ENCODE data around the gene RNF217. TPM values are rescaled to one million over a fixed set of nuclear protein-coding genes. Genes with fewer than 3 reads are reported as not detected.

The RNF217 gene
- total RNA-seq, 1 donor from 2014 or later: 50.7 TPM

- no peak for TF ChIP-seq CTCF (IDR thresholded peaks at IDR 0.05; ENCODE audit: unreplicated experiment)
- no peaks in the 10 kb centered on the region for H3K9me3 Mint-ChIP-seq (ENCODE audit: unreplicated experiment)
Measured at GRCh38 chr6:125019281-125019680, 57.0 kb downstream of the RNF217 start.

GRCh38 chr6:125019918-125020317 lies 57.7 kb downstream of the RNF217 start:
- Mint-ChIP-seq H3K4me1 (ENCODE audit: unreplicated experiment) (no peaks in the 10 kb centered on the region), H3K4me3 (ENCODE audit: unreplicated experiment) (no peak overlapping the region), H3K36me3 (ENCODE audit: low read depth, unreplicated experiment) (no peaks in the 10 kb centered on the region), H3K27ac (ENCODE audit: unreplicated experiment) (no peak overlapping the region), H3K9me3 (ENCODE audit: unreplicated experiment) (no peaks in the 10 kb centered on the region), H3K27me3 (ENCODE audit: unreplicated experiment) (no peaks in the 10 kb centered on the region)
- DNase-seq (ENCODE audit: low spot score): no peak
- no peak for TF ChIP-seq CTCF (IDR thresholded peaks at IDR 0.05; ENCODE audit: unreplicated experiment)

More at GRCh38 chr6:125019281-125019680, 57.0 kb downstream of the RNF217 start:
- DNase-seq (ENCODE audit: low spot score): no peak
- Mint-ChIP-seq H3K27me3 (ENCODE audit: unreplicated experiment) (no peaks in the 10 kb centered on the region), H3K4me3 (ENCODE audit: unreplicated experiment) (no peak overlapping the region), H3K27ac (ENCODE audit: unreplicated experiment) (no peak overlapping the region), H3K4me1 (ENCODE audit: unreplicated experiment) (no peaks in the 10 kb centered on the region), H3K36me3 (ENCODE audit: low read depth, unreplicated experiment) (no peaks in the 10 kb centered on the region)

- DNase-seq (ENCODE audit: low spot score): no peak
- Mint-ChIP-seq H3K27me3 (ENCODE audit: unreplicated experiment) (no peaks in the 10 kb centered on the region), H3K4me3 (ENCODE audit: unreplicated experiment) (no peak overlapping the region), H3K4me1 (ENCODE audit: unreplicated experiment) (no peaks in the 10 kb centered on the region), H3K9me3 (ENCODE audit: unreplicated experiment) (no peaks in the 10 kb centered on the region), H3K36me3 (ENCODE audit: low read depth, unreplicated experiment) (no peaks in the 10 kb centered on the region), H3K27ac (ENCODE audit: unreplicated experiment) (no peak overlapping the region)
- TF ChIP-seq CTCF (IDR thresholded peaks at IDR 0.05; ENCODE audit: unreplicated experiment): no peak
Measured at GRCh38 chr6:125020385-125020784, 58.1 kb downstream of the RNF217 start.

- no peaks in the 10 kb centered on the region for H3K9me3 Mint-ChIP-seq (ENCODE audit: unreplicated experiment)
- no peaks in the 10 kb centered on the region for H3K27me3 Mint-ChIP-seq (ENCODE audit: unreplicated experiment)
- peaks cover 5% of the 10 kb centered on the region for H3K36me3 Mint-ChIP-seq (ENCODE audit: low read depth, unreplicated experiment)
- H3K27ac Mint-ChIP-seq (ENCODE audit: unreplicated experiment): no peak overlapping the region
- H3K4me3 Mint-ChIP-seq (ENCODE audit: unreplicated experiment): no peak overlapping the region
- DNase-seq (ENCODE audit: low spot score): no peak
- no peaks in the 10 kb centered on the region for H3K4me1 Mint-ChIP-seq (ENCODE audit: unreplicated experiment)
- TF ChIP-seq CTCF (IDR thresholded peaks at IDR 0.05; ENCODE audit: unreplicated experiment): no peak
Measured at GRCh38 chr6:125022391-125022989, 60.3 kb downstream of the RNF217 start.

- Mint-ChIP-seq H3K4me1 (ENCODE audit: unreplicated experiment) (no peaks in the 10 kb centered on the region), H3K27ac (ENCODE audit: unreplicated experiment) (no peak overlapping the region), H3K36me3 (ENCODE audit: low read depth, unreplicated experiment) (peaks cover 15% of the 10 kb centered on the region), H3K27me3 (ENCODE audit: unreplicated experiment) (peaks cover 2% of the 10 kb centered on the region), H3K9me3 (ENCODE audit: unreplicated experiment) (no peaks in the 10 kb centered on the region), H3K4me3 (ENCODE audit: unreplicated experiment) (no peak overlapping the region)
- TF ChIP-seq CTCF (IDR thresholded peaks at IDR 0.05; ENCODE audit: unreplicated experiment): no peak
- no peak for DNase-seq (ENCODE audit: low spot score)
Measured at GRCh38 chr6:125025164-125025854, 63.1 kb downstream of the RNF217 start.

All from endothelial cell (in vitro differentiated cells).